ENCODE measurements around the gene TNFRSF17. TPM values are rescaled to one million over a fixed set of nuclear protein-coding genes. Genes with fewer than 3 reads are reported as not detected.

TNFRSF17 gene
- total and polyA plus RNA-seq, 10 of the 15 experiments (the other 5 are each of a cell fraction or from before 2014, with no cell fraction given) = 106 to 461 (median 179) TPM

- TF ChIP-seq ZBTB4 (CRISPR knock-in tag; IDR thresholded peaks at IDR 0.05) = no peak
- no peak; the same call in 1 of the 2 replicates for TF ChIP-seq JUNB (IDR thresholded peaks at IDR 0.05)
- no peak for TF ChIP-seq SRF (IDR thresholded peaks at IDR 0.05; ENCODE audit: low read depth in 2 of 2, low read length in 2 of 2)
- TF ChIP-seq HDAC2 (IDR thresholded peaks at IDR 0.05) = no peak
- TF ChIP-seq, protein P1, sequence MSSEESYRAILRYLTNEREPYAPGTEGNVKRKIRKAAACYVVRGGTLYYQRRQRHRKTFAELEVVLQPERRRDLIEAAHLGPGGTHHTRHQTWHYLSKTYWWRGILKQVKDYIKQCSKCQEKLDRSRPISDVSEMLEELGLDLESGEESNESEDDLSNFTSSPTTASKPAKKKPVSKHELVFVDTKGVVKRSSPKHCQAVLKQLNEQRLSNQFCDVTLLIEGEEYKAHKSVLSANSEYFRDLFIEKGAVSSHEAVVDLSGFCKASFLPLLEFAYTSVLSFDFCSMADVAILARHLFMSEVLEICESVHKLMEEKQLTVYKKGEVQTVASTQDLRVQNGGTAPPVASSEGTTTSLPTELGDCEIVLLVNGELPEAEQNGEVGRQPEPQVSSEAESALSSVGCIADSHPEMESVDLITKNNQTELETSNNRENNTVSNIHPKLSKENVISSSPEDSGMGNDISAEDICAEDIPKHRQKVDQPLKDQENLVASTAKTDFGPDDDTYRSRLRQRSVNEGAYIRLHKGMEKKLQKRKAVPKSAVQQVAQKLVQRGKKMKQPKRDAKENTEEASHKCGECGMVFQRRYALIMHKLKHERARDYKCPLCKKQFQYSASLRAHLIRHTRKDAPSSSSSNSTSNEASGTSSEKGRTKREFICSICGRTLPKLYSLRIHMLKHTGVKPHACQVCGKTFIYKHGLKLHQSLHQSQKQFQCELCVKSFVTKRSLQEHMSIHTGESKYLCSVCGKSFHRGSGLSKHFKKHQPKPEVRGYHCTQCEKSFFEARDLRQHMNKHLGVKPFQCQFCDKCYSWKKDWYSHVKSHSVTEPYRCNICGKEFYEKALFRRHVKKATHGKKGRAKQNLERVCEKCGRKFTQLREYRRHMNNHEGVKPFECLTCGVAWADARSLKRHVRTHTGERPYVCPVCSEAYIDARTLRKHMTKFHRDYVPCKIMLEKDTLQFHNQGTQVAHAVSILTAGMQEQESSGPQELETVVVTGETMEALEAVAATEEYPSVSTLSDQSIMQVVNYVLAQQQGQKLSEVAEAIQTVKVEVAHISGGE (CRISPR knock-in tag; IDR thresholded peaks at IDR 0.05) = no peak
- no peak for TF ChIP-seq CEBPZ (IDR thresholded peaks at IDR 0.05; ENCODE audit: low read depth, low read length)
- TF ChIP-seq ATF3 (IDR thresholded peaks at IDR 0.05; ENCODE audit: borderline replicate concordance, extremely low read depth, low read depth, low read length) = no peak
- TF ChIP-seq, protein P2, sequence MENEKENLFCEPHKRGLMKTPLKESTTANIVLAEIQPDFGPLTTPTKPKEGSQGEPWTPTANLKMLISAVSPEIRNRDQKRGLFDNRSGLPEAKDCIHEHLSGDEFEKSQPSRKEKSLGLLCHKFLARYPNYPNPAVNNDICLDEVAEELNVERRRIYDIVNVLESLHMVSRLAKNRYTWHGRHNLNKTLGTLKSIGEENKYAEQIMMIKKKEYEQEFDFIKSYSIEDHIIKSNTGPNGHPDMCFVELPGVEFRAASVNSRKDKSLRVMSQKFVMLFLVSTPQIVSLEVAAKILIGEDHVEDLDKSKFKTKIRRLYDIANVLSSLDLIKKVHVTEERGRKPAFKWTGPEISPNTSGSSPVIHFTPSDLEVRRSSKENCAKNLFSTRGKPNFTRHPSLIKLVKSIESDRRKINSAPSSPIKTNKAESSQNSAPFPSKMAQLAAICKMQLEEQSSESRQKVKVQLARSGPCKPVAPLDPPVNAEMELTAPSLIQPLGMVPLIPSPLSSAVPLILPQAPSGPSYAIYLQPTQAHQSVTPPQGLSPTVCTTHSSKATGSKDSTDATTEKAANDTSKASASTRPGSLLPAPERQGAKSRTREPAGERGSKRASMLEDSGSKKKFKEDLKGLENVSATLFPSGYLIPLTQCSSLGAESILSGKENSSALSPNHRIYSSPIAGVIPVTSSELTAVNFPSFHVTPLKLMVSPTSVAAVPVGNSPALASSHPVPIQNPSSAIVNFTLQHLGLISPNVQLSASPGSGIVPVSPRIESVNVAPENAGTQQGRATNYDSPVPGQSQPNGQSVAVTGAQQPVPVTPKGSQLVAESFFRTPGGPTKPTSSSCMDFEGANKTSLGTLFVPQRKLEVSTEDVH (IDR thresholded peaks at IDR 0.05; ENCODE audit: low read depth, partially characterized antibody) = no peak
- TF ChIP-seq EZH2 (IDR thresholded peaks at IDR 0.05; ENCODE audit: borderline replicate concordance, control insufficient read depth, low read depth, low read length) = no peak
- TF ChIP-seq, protein P3, sequence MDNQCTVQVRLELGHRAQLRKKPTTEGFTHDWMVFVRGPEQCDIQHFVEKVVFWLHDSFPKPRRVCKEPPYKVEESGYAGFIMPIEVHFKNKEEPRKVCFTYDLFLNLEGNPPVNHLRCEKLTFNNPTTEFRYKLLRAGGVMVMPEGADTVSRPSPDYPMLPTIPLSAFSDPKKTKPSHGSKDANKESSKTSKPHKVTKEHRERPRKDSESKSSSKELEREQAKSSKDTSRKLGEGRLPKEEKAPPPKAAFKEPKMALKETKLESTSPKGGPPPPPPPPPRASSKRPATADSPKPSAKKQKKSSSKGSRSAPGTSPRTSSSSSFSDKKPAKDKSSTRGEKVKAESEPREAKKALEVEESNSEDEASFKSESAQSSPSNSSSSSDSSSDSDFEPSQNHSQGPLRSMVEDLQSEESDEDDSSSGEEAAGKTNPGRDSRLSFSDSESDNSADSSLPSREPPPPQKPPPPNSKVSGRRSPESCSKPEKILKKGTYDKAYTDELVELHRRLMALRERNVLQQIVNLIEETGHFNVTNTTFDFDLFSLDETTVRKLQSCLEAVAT (IDR thresholded peaks at IDR 0.05) = 0 out of 2 replicates have a peak, but pooled peaks have one; percentile 75
- no peak for TF ChIP-seq SUPT20H (IDR thresholded peaks at IDR 0.05; ENCODE audit: borderline replicate concordance, control insufficient read depth, low read depth, low read length)
Observed at GRCh38 chr16:11966173-11966572, 1.2 kb downstream of the TNFRSF17 start (continued).
